AG04449 (cell line): ENCODE results near the gene LCP2.

ENCODE experiments used
- CTCF ChIA-PET: fragments of 350-600 bp; formaldehyde crosslinking; extraction: SDS; loops from one replicate; lab custom pipeline; 2021; ENCODE audit warnings: antibody characterized with exemption; lab: Yijun Ruan, JAX
- POLR2A ChIA-PET: fragments of 400-600, 350-600 bp; formaldehyde crosslinking; extraction: SDS; loops from one replicate; lab custom pipeline; 2020; ENCODE audit warnings: antibody characterized with exemption, inconsistent platforms; lab: Yijun Ruan, JAX
- DNase-seq: peaks from one replicate; pipeline ENCODE4 v3.0.0-alpha.2; 2010; ENCODE audit warnings: low read depth, low spot score
- H3K4me3 ChIP-seq: 2 replicates; pipeline ENCODE4 v1.5.1; 2011; ENCODE audit warnings: low read depth, mild to moderate bottlenecking, control low read depth, low read length
- TF ChIP-seq, protein P1 (sequence below): IDR thresholded peaks from one replicate; pipeline ENCODE4 v1.5.1; 2011; ENCODE audit warnings: mild to moderate bottlenecking, moderate library complexity, low read length, control low read depth, inconsistent platforms; ENCODE audit not compliant: insufficient read depth; ENCODE audit errors: missing control alignments

The LCP2 gene

DNA sequence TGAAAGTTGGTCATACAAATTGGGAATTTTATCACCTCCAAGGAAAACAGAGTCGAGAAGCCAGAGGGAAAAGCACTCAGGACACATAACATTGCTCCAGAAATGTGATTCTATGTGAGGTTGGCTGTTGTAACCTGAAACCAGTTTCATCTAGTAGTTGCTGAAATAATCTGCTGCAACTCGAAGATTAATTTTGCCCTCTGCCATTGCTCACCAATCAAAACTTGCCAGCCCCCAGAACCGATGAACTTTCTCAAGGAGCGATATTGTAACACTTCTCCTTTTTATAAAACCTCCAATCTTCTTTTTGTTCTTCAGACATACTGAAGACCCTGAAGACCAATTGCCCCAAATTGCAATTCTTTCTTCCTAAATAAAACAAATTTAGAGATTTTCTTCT lies 33.7 kb downstream of the LCP2 start:
- ChIA-PET POLR2A (no interaction called here), CTCF (no interaction called here)
- TF ChIP-seq, protein P1, sequence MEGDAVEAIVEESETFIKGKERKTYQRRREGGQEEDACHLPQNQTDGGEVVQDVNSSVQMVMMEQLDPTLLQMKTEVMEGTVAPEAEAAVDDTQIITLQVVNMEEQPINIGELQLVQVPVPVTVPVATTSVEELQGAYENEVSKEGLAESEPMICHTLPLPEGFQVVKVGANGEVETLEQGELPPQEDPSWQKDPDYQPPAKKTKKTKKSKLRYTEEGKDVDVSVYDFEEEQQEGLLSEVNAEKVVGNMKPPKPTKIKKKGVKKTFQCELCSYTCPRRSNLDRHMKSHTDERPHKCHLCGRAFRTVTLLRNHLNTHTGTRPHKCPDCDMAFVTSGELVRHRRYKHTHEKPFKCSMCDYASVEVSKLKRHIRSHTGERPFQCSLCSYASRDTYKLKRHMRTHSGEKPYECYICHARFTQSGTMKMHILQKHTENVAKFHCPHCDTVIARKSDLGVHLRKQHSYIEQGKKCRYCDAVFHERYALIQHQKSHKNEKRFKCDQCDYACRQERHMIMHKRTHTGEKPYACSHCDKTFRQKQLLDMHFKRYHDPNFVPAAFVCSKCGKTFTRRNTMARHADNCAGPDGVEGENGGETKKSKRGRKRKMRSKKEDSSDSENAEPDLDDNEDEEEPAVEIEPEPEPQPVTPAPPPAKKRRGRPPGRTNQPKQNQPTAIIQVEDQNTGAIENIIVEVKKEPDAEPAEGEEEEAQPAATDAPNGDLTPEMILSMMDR = no peak
- no peak overlapping the region for H3K4me3 ChIP-seq
- no peak for DNase-seq

DNA sequence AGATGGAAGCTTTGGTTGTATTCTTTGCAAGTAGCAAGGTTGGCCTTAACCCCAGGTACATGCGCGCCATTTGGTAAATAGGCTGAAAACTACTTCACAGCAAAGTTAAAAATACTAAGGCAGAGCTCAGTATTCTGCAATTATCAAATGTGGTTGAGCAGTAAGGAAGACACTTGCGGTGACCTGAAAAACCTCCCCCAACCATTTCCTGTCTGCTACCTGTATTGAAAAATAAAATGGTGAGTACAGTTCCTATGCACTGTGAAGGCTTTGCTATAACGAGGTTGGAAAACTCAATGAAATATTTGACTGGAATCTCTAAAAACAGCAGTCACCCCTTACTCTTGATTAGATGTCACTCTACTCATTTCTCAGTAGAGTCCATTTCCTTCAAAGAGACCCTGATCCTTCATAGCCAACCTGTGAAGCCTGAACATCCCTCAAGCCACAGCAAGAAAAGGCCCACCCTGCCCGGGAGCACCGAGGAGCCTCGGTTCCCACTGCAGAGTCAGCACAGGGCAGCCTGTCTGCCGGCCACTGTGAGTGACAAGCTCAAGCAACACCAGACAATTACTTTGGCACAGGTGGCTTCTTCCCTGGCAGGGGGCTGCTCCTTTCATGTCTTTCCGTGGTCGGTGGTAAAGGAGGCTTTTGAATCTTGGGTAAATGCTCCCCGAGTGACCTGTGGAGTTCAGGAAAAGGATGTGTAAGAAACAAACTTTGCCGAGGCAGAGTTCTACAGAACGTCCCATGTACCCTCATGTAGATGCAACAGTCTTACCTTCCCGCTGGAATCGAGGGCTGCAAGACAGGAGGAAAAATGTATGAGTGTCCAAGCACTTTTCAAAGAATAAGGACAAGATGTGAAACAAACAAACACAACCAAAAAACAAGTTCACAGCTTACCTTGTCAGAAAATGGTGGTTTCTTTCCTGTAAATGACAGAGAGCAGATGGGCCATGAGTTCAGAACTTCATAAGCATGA lies 35.2 kb downstream of the LCP2 start:
- H3K4me3 ChIP-seq = no peak overlapping the region
- ChIA-PET CTCF (interaction anchor here (0.6 kb wide), 1 partner anchor 79 kb away, joined by 3 read pairs; no protein-coding TSS in a partner anchor), POLR2A (no interaction called here)
- no peak for DNase-seq
- TF ChIP-seq, protein P1 = no peak

DNA sequence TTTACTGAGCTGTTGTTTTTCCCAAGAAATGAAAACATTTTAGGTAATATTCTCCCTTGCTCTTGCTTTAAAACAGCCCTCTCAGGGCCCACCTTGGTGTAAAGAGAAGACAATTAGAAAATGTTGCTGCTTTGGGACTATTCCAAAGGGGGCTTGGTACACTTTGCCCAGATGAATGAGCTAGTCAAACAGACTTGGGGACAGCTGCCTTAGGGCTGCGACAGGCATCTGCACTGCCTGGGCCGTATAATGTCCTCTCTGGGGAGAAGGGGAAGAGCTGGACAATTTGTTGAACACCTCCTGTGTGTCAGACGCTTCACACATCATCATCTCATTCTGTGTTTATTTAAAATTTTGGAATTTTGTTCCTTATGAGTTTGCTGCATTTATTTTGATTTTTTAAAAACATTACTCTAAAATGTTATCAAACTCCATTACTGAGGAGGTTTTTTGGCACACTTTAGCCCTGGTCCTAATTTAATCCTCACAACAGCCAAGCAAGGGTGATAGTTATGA lies 36.0 kb downstream of the LCP2 start:
- CTCF ChIA-PET = interaction anchor here (0.7 kb wide), 1 partner anchor 30 kb away, joined by 3 read pairs; no protein-coding TSS in a partner anchor
- TF ChIP-seq, protein P1 = no peak
- no peak for DNase-seq
- POLR2A ChIA-PET = no interaction called here
- H3K4me3 ChIP-seq = no peak overlapping the region

DNA sequence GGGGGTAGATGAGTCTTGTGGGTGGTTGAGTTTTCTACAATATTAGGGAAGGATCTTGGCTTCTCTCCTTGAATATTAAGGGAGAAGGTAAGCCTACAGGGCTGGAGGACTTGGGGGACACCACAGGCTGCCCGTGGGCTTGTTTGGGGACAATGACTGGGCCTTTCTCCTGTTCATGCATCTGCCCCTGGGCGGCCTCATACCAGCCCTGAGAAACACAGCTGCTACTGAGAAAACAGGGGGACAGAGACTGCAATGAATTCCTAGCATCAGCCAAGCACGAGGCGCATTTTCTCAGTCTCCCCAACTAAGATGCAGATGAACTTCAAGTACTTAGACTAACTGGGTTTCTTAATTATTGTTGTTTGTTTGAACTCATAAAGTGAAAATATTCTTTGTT lies 40.2 kb downstream of the LCP2 start:
- H3K4me3 ChIP-seq = no peak overlapping the region
- POLR2A ChIA-PET = no interaction called here
- CTCF ChIA-PET = interaction anchor here (1.4 to 1.7 kb wide), 2 partner anchors 9 to 11 kb away, joined by 6 to 8 read pairs; no protein-coding TSS in a partner anchor
- TF ChIP-seq, protein P1 = no peak
- DNase-seq = no peak

DNA sequence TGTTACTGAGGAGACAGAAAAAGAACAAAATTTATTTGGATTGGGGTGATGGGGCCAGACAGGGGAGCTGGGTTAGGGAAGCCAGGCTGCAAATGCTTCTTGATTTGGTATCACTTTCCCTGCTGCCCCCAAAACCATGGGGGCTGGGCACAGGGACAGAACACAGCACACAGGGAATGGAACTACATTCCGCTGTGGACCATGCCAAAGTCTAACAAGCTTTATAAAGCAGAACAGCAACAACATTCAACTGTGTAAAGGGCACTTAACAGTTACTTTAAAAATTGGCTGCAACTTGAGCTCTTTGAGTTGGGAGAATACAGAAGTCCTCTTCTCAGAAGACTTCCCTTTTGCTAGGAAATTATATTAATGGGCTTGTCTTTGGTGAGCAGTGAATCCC lies 41.0 kb downstream of the LCP2 start:
- TF ChIP-seq, protein P1 = no peak
- ChIA-PET CTCF (interaction anchor here (1.4 to 1.7 kb wide), 2 partner anchors 10 to 11 kb away, joined by 6 to 8 read pairs; no protein-coding TSS in a partner anchor), POLR2A (no interaction called here)
- no peak for DNase-seq
- H3K4me3 ChIP-seq = no peak overlapping the region

DNA sequence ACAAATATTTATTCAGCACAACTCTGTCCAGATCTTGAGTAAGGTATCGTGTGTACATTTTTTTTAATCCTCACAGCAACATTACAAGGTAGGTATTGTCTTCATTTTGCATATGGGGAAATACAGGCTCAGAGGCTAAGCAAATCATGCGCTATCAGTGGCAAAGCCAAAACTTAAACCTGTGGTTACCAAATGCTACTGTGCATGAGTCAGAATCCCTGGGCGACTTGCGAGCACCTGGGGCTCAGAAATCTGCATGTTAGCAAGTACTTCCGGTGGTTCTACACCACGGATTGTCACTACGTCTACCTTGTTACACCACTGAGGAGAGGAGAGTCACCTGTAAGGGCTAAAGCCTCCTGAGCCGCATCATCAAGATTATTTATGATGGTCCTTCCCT lies 43.5 kb downstream of the LCP2 start:
- CTCF ChIA-PET = no interaction called here
- TF ChIP-seq, protein P1 = no peak
- DNase-seq = no peak
- H3K4me3 ChIP-seq = no peak overlapping the region
- POLR2A ChIA-PET = no interaction called here
